Measurements from ENCODE around the gene TDRD10. TPM values are rescaled to one million over a fixed set of nuclear protein-coding genes. Genes with fewer than 3 reads are reported as not detected.
A peak's percentile ranks its signal among the peaks of the same experiment; 100 is the strongest.

TDRD10 gene
- total RNA-seq, 3 donors from 2014 or later = not detected

DNA sequence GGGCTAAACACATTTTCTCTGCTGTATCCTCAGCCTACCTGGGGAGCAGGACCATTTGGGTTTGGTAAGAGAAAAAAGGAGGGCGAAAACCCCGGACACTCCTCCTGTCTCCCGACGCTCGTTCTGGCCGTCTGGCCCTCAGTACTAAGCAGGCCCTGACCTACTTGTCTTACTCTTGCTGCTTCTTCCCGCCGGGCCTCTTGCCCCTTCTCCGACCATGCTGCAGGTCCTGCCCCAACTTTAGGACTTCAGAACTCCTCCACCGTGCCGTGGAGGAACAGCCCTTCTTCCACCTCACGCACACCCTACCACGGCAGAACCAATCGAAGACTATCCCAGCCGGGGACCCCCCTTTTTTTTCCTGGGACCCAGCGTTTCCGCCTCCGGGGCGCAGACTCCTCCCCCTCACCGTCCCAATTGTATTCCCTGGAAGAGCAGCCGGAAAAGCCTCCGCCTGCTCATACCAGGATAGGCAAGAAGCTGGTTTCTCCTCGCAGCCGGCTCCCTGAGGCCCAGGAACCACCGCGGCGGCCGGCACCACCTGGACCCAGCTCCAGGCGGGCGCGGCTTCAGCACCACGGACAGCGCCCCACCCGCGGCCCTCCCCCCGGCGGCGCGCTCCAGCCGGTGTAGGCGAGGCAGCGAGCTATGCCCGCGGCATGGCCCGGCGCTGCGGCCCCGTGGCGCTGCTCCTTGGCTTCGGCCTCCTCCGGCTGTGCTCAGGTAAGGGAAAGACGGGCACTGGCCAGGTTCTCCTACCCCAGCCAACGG is 65.6 kb downstream of the TDRD10 start, which contains the start of gene CHRNB2:
TSS of gene CHRNB2 (plus strand) at position 393 of the 771 bp plus-strand sequence. CDS start at position 660, 267 bp downstream.
- DNase-seq (peak; percentile 56), ATAC-seq (peak; percentile 97)
- Mint-ChIP-seq H3K36me3 (ENCODE audit: insufficient read depth) (no peaks in the 10 kb centered on the region), H3K4me1 (ENCODE audit: low read depth) (peaks cover 5% of the 10 kb centered on the region), H3K9me3 (no peaks in the 10 kb centered on the region), H3K4me3 (no peak within 1 kb of the TSS), H3K27me3 (ENCODE audit: low read depth) (peaks cover 40% of the 10 kb centered on the region)

GRCh38 chr1:154568157-154568815 is 66.3 kb downstream of the TDRD10 start:
- H3K9me3 Mint-ChIP-seq = no peaks in the 10 kb centered on the region
- ATAC-seq (peak in 1 of 2 donors; percentile 6), DNase-seq (no peak)
- no peaks in the 10 kb centered on the region for H3K36me3 Mint-ChIP-seq (ENCODE audit: insufficient read depth)
- H3K4me1 Mint-ChIP-seq (ENCODE audit: low read depth) = peaks cover 5% of the 10 kb centered on the region
- H3K27me3 Mint-ChIP-seq (ENCODE audit: low read depth) = peaks cover 40% of the 10 kb centered on the region
- H3K4me3 Mint-ChIP-seq = no peak overlapping the region

- H3K4me3 Mint-ChIP-seq = no peak overlapping the region
- no peaks in the 10 kb centered on the region for H3K9me3 Mint-ChIP-seq
- H3K36me3 Mint-ChIP-seq (ENCODE audit: insufficient read depth) = no peaks in the 10 kb centered on the region
- DNase-seq = no peak
- peaks cover 5% of the 10 kb centered on the region for H3K4me1 Mint-ChIP-seq (ENCODE audit: low read depth)
- peaks cover 31% of the 10 kb centered on the region for H3K27me3 Mint-ChIP-seq (ENCODE audit: low read depth)
- ATAC-seq = no peak
Measured at GRCh38 chr1:154571244-154571963, 69.4 kb downstream of the TDRD10 start.

DNA sequence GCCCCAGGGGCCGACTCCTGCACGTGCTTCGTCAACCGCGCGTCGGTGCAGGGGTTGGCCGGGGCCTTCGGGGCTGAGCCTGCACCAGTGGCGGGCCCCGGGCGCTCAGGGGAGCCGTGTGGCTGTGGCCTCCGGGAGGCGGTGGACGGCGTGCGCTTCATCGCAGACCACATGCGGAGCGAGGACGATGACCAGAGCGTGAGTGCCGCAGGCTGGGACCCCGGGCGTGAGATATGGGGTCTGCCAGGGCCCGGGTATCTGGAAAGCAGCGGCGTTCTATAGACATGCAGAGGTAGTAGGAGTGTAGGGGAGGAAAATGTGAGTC is 69.9 kb downstream of the TDRD10 start:
- Mint-ChIP-seq H3K4me3 (no peak overlapping the region), H3K27me3 (ENCODE audit: low read depth) (peaks cover 25% of the 10 kb centered on the region), H3K4me1 (ENCODE audit: low read depth) (peaks cover 5% of the 10 kb centered on the region), H3K36me3 (ENCODE audit: insufficient read depth) (no peaks in the 10 kb centered on the region), H3K9me3 (no peaks in the 10 kb centered on the region)
- DNase-seq = no peak
- ATAC-seq = no peak

- DNase-seq (no peak), ATAC-seq (no peak)
- Mint-ChIP-seq H3K9me3 (no peaks in the 10 kb centered on the region), H3K36me3 (ENCODE audit: insufficient read depth) (no peaks in the 10 kb centered on the region), H3K27me3 (ENCODE audit: low read depth) (peaks cover 20% of the 10 kb centered on the region), H3K4me1 (ENCODE audit: low read depth) (peaks cover under 1% of the 10 kb centered on the region), H3K4me3 (no peak overlapping the region)
Measured at GRCh38 chr1:154572468-154573167, 70.6 kb downstream of the TDRD10 start.

- peaks cover 15% of the 10 kb centered on the region for H3K27me3 Mint-ChIP-seq (ENCODE audit: low read depth)
- H3K9me3 Mint-ChIP-seq = no peaks in the 10 kb centered on the region
- DNase-seq = no peak
- no peaks in the 10 kb centered on the region for H3K36me3 Mint-ChIP-seq (ENCODE audit: insufficient read depth)
- no peaks in the 10 kb centered on the region for H3K4me1 Mint-ChIP-seq (ENCODE audit: low read depth)
- ATAC-seq = no peak
- no peak overlapping the region for H3K4me3 Mint-ChIP-seq
Measured at GRCh38 chr1:154573168-154573510, 71.1 kb downstream of the TDRD10 start.

GRCh38 chr1:154574716-154575115 is 72.7 kb downstream of the TDRD10 start:
- H3K9me3 Mint-ChIP-seq = no peaks in the 10 kb centered on the region
- no peak for DNase-seq
- peak in 1 of 2 donors; percentile 7 for ATAC-seq

GRCh38 chr1:154575147-154575927 is 73.3 kb downstream of the TDRD10 start:
- Mint-ChIP-seq H3K36me3 (ENCODE audit: insufficient read depth) (peaks cover 4% of the 10 kb centered on the region), H3K4me3 (no peak overlapping the region), H3K27me3 (ENCODE audit: low read depth) (peaks cover 4% of the 10 kb centered on the region), H3K4me1 (ENCODE audit: low read depth) (no peaks in the 10 kb centered on the region), H3K9me3 (no peaks in the 10 kb centered on the region)
- DNase-seq (no peak), ATAC-seq (no peak)

More at GRCh38 chr1:154574716-154575115, 72.7 kb downstream of the TDRD10 start:
- Mint-ChIP-seq H3K4me1 (ENCODE audit: low read depth) (no peaks in the 10 kb centered on the region), H3K4me3 (no peak overlapping the region), H3K27me3 (ENCODE audit: low read depth) (peaks cover 6% of the 10 kb centered on the region), H3K36me3 (ENCODE audit: insufficient read depth) (peaks cover 4% of the 10 kb centered on the region)

DNA sequence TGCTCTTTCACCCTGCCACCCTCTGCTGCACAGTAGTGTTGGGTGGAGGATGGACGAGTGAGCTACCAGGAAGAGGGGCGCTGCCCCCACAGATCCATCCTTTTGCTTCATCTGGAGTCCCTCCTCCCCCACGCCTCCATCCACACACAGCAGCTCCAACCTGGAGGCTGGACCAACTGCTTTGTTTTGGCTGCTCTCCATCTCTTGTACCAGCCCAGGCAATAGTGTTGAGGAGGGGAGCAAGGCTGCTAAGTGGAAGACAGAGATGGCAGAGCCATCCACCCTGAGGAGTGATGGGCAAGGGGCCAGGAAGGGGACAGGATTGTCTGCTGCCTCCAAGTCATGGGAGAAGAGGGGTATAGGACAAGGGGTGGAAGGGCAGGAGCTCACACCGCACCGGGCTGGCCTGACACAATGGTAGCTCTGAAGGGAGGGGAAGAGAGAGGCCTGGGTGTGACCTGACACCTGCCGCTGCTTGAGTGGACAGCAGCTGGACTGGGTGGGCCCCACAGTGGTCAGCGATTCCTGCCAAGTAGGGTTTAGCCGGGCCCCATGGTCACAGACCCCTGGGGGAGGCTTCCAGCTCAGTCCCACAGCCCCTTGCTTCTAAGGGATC is 74.0 kb downstream of the TDRD10 start:
- no peak for ATAC-seq
- H3K4me1 Mint-ChIP-seq (ENCODE audit: low read depth) = no peaks in the 10 kb centered on the region
- no peaks in the 10 kb centered on the region for H3K9me3 Mint-ChIP-seq
- no peak for DNase-seq
- H3K27me3 Mint-ChIP-seq (ENCODE audit: low read depth) = peaks cover 2% of the 10 kb centered on the region
- H3K36me3 Mint-ChIP-seq (ENCODE audit: insufficient read depth) = peaks cover 4% of the 10 kb centered on the region
- H3K4me3 Mint-ChIP-seq = no peak overlapping the region

DNA sequence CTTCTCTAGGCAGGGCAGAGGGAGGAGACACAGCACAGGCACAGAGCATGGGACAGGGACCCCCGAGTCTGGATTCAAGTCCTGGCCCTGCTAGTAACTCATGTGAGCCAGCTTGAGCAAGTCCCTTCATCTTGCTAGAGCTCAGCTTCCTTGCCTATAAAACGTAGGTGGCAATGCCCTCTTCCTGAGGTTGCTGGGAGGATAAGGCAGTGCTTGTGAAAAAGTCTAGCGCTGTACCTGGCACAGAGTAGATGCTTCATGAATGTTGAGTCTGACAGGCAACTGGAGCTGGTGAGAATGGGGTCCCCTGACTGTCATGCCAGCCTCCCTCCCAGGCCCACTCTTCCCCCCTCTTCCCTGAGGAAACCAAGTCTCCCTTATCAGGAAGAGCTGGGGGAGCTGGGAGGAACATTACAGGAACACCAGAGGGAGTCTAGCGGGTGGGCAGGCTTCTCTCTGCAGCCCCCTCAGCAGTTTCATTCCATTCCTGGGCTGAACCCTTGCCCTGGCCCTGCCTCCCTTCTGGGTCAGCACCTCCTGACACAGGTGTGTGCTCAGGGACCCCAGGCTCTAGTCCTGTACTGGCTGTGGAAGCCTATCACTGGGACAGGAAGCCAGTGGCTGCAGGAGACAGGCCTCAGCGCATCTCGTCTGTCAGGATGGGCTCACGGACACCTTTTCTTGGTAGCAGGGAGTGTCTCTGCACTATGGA is 75.5 kb downstream of the TDRD10 start:
- H3K36me3 Mint-ChIP-seq (ENCODE audit: insufficient read depth) = peaks cover 10% of the 10 kb centered on the region
- no peak overlapping the region for H3K4me3 Mint-ChIP-seq
- H3K27me3 Mint-ChIP-seq (ENCODE audit: low read depth) = no peaks in the 10 kb centered on the region
- no peaks in the 10 kb centered on the region for H3K4me1 Mint-ChIP-seq (ENCODE audit: low read depth)
- H3K9me3 Mint-ChIP-seq = no peaks in the 10 kb centered on the region
- DNase-seq (no peak), ATAC-seq (no peak)

DNA sequence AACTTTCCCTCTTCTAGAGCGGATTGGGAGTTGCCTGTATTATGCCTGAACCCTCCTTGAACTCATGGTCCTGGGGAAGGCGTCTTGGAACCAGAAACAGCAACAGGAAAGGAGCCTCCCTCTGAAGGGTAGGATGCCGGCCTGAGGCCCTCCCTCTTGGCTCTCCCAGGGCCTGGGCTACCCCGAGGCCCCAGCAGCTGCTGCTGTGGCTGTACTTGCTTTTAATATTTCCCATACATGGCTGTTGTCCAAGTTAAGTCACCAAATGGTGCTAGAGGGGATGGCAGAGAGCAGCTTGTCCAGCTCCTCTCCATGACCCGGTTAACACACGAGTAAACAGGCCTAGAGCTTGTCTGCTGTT is 76.0 kb downstream of the TDRD10 start:
- Mint-ChIP-seq H3K9me3 (no peaks in the 10 kb centered on the region), H3K4me3 (no peak overlapping the region), H3K27me3 (ENCODE audit: low read depth) (no peaks in the 10 kb centered on the region), H3K4me1 (ENCODE audit: low read depth) (no peaks in the 10 kb centered on the region), H3K36me3 (ENCODE audit: insufficient read depth) (peaks cover 11% of the 10 kb centered on the region)
- DNase-seq (no peak), ATAC-seq (no peak)

DNA sequence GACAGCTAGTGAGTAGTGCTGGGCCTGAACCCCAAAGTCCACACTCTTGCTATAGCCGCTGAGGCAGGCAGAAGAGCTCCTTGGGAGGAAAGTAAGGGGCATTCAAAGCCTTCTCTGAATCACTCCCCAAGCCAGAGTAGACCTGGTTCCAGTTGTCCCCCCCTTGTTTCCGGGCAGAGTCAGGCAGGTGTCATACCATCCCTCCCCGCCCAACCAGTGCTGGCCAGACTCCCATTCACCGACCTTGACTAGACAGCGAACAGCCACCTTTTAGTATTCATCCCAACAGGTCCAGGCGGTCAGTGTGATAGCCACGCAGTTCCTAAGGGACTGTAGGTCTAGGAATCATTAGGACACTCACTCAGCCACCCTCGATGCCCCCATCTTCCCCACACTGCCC is 77.4 kb downstream of the TDRD10 start:
- Mint-ChIP-seq H3K4me1 (ENCODE audit: low read depth) (no peaks in the 10 kb centered on the region), H3K27me3 (ENCODE audit: low read depth) (no peaks in the 10 kb centered on the region), H3K4me3 (no peak overlapping the region), H3K9me3 (no peaks in the 10 kb centered on the region), H3K36me3 (ENCODE audit: insufficient read depth) (peaks cover 19% of the 10 kb centered on the region)
- ATAC-seq (no peak), DNase-seq (no peak)

GRCh38 chr1:154581766-154582165 is 79.7 kb downstream of the TDRD10 start:
- Mint-ChIP-seq H3K27me3 (ENCODE audit: low read depth) (no peaks in the 10 kb centered on the region), H3K36me3 (ENCODE audit: insufficient read depth) (peaks cover 39% of the 10 kb centered on the region), H3K4me1 (ENCODE audit: low read depth) (no peaks in the 10 kb centered on the region), H3K4me3 (no peak overlapping the region), H3K9me3 (no peaks in the 10 kb centered on the region)
- ATAC-seq (no peak), DNase-seq (no peak)

All from activated T-cell treated with anti-CD3 and anti-CD28 coated beads, Interleukin-2, amount 50 U/mL, for 4 hours (primary cell).